Panc1 (cell line): ENCODE measurements around the gene MRPL21. TPM values are rescaled to one million over a fixed set of nuclear protein-coding genes. Genes with fewer than 3 reads are reported as not detected.
A peak's percentile ranks its signal among the peaks of the same experiment; 100 is the strongest.

Source experiments
- ATAC-seq: fragments of 200-7000 bp; cut with Tn5 transposase; 2 replicates; pipeline ENCODE4 v1.9.1; 2020; ENCODE audit warnings: mild to moderate bottlenecking, moderate library complexity
- BruUV-seq: library from RNA; stranded (reverse); fragments of 400-500 nt; replicated peaks from 2 replicates; lab custom pipeline; 2021; lab: Mats Ljungman, UMichigan
- CTCF ChIA-PET: fragments of 300-600 bp; sonication (Branson Sonifier 250); formaldehyde crosslinking; loops from one replicate; lab custom pipeline; 2022; ENCODE audit warnings: antibody characterized with exemption; lab: Charles Lee
- POLR2A ChIA-PET: fragments of 300-600 bp; sonication (Branson Sonifier 250); formaldehyde crosslinking; loops from one replicate; lab custom pipeline; 2022; ENCODE audit warnings: antibody characterized with exemption; lab: Charles Lee
- DNase-seq: peaks from one replicate; pipeline ENCODE4 v3.0.0-alpha.2; 2010; ENCODE audit warnings: low read depth, low spot score
- H3K27ac ChIP-seq: 2 replicates; pipeline ENCODE4 v1.5.1; 2011; ENCODE audit warnings: mild to moderate bottlenecking, low read length, inconsistent platforms
- H3K27me3 ChIP-seq: fragments of 200-500 bp; sonication (Bioruptor generic); 2 replicates; pipeline ENCODE4 v1.6.0; 2014; ENCODE audit warnings: low read length, inconsistent platforms; ENCODE audit not compliant: control insufficient read depth, insufficient read depth
- H3K36me3 ChIP-seq: fragments of 200-500 bp; sonication (Bioruptor generic); 2 replicates; pipeline ENCODE4 v1.5.1; 2014; ENCODE audit warnings: inconsistent platforms, mild to moderate bottlenecking, low read length, moderate library complexity; ENCODE audit not compliant: control insufficient read depth, insufficient read depth
- H3K4me1 ChIP-seq: 2 replicates; pipeline ENCODE4 v1.5.1; 2011; ENCODE audit warnings: inconsistent platforms, mild to moderate bottlenecking, low read length, moderate library complexity; ENCODE audit not compliant: control insufficient read depth, insufficient read depth
- H3K4me3 ChIP-seq, 2 experiments: 2 replicates each; pipeline ENCODE4 v1.5.1; 2011 to 2012; ENCODE audit warnings: low read depth in 2 of 2, low read length in 2 of 2, mild to moderate bottlenecking in 2 of 2, inconsistent platforms in 1 of 2, moderate library complexity in 1 of 2
- H3K9me3 ChIP-seq: fragments of 200-500 bp; sonication (Bioruptor generic); 2 replicates; pipeline ENCODE4 v1.5.1; 2014; ENCODE audit warnings: low read depth, mild to moderate bottlenecking, inconsistent platforms, low read length, moderate library complexity; ENCODE audit not compliant: control insufficient read depth, insufficient read depth
- CTCF ChIP-seq: fragments of 450-650 bp; IDR thresholded peaks from 2 replicates; pipeline ENCODE4 v1.5.1; 2017; ENCODE audit warnings: mild to moderate bottlenecking
- POLR2AphosphoS5 ChIP-seq: IDR thresholded peaks from 2 replicates; pipeline ENCODE4 v1.6.1; 2012; ENCODE audit warnings: mild to moderate bottlenecking, low read depth, low read length, moderate library complexity
- REST ChIP-seq, 2 experiments: IDR thresholded peaks; 2 replicates each; pipeline ENCODE4 v1.6.1; 2011 to 2012; ENCODE audit warnings: low read depth in 2 of 2, control low read depth in 1 of 2, low read length in 1 of 2, mild to moderate bottlenecking in 1 of 2, moderate library complexity in 1 of 2; ENCODE audit not compliant: insufficient read depth in 1 of 2
- SIN3A ChIP-seq: IDR thresholded peaks from 2 replicates; pipeline ENCODE4 v1.6.1; 2012; ENCODE audit warnings: low read depth, mild to moderate bottlenecking, low read length, moderate library complexity, borderline replicate concordance; ENCODE audit not compliant: insufficient read depth
- TCF7L2 ChIP-seq: IDR thresholded peaks from 2 replicates; pipeline ENCODE4 v1.6.1; 2011; ENCODE audit warnings: mild to moderate bottlenecking, low read depth, low read length, inconsistent platforms
- in situ Hi-C: cut with HindIII; loops from 2 replicates; pipeline ENCODE4 v1.10.0; 2016; ENCODE audit warnings: low sequenced_read_pairs, low pct_unique_long_range_greater_than_20kb
- intact Hi-C: fragments of 100-400 bp; cut with micrococcal nuclease; formaldehyde crosslinking; loops from one replicate; pipeline ENCODE4 v1.10.0; 2022; ENCODE audit not compliant: unreplicated experiment
- total RNA-seq: library from RNA; stranded (reverse); gene quantifications from one replicate; pipeline ENCODE4 v1.2.1, GENCODE V29; 2021; ENCODE audit not compliant: unreplicated experiment

Gene MRPL21
- total RNA-seq, 1 experiment from 2014 or later = 94.9 TPM

- ATAC-seq = no peak
- Histone ChIP-seq H3K4me1 (peaks cover 16% of the 10 kb centered on the region), H3K36me3 (no peaks in the 10 kb centered on the region), H3K27me3 (no peaks in the 10 kb centered on the region), H3K4me3 (peak overlapping the region; percentile 46 to 70), H3K9me3 (no peaks in the 10 kb centered on the region), H3K27ac (peak overlapping the region; percentile 59)
- no peak for DNase-seq
- no peak for TF ChIP-seq POLR2AphosphoS5
- no peak for TF ChIP-seq REST (IDR thresholded peaks at IDR 0.05; ENCODE audit: insufficient read depth in 1 of 2, low read depth in 2 of 2, low read length in 1 of 2)
- no peak for TF ChIP-seq SIN3A
- no peak for TF ChIP-seq CTCF
- no peak for TF ChIP-seq TCF7L2
- CTCF ChIA-PET = interaction anchor here (0.9 kb wide), 1 partner anchor 10 kb away, joined by 3 read pairs; no protein-coding TSS in a partner anchor
- in situ Hi-C loops = no loop called here
- intact Hi-C loops = no loop called here
- BruUV-seq = no TSS peak
- POLR2A ChIA-PET = interaction anchor here (0.6 kb wide), 1 partner anchor 572 kb away, joined by 5 read pairs; no protein-coding TSS in a partner anchor
Measured at GRCh38 chr11:68844376-68844775, 59.3 kb downstream of the MRPL21 start.

- ChIA-PET POLR2A (interaction anchor here (0.6 to 0.7 kb wide), 3 partner anchors 24 to 572 kb away, joined by 5 to 17 read pairs (median 11); no protein-coding TSS in a partner anchor), CTCF (interaction anchor here (0.6 to 0.9 kb wide), 5 partner anchors 9 to 1462 kb away, joined by 3 to 10 read pairs (median 3); no protein-coding TSS in a partner anchor)
- peak; percentile 84 for ATAC-seq
- intact Hi-C loops = no loop called here
- TF ChIP-seq SIN3A = peak; percentile 80; the same call in 1 of the 2 replicates
- TF ChIP-seq CTCF = peak; percentile 96
- no peak for TF ChIP-seq TCF7L2
- no peaks in the 10 kb centered on the region for H3K36me3 ChIP-seq
- H3K27ac ChIP-seq = peak overlapping the region; percentile 78
- peaks cover 16% of the 10 kb centered on the region for H3K4me1 ChIP-seq
- peak overlapping the region; percentile 46 to 70 for H3K4me3 ChIP-seq
- no TSS peak for BruUV-seq
- in situ Hi-C loops = no loop called here
- H3K27me3 ChIP-seq = no peaks in the 10 kb centered on the region
- H3K9me3 ChIP-seq = no peaks in the 10 kb centered on the region
- no peak for DNase-seq
Measured at GRCh38 chr11:68843703-68844312, 59.8 kb downstream of the MRPL21 start.
